WTC11 (cell line): ENCODE results near the gene ARVCF. TPM values are rescaled to one million over a fixed set of nuclear protein-coding genes. Genes with fewer than 3 reads are reported as not detected.

ENCODE experiments used
- ATAC-seq: fragments of 200-7000 bp; cut with Tn5 transposase; 2 replicates; pipeline ENCODE4 v1.10.0; 2021; ENCODE audit warnings: mild to moderate bottlenecking, moderate library complexity
- CTCF ChIA-PET: fragments of 300-600 bp; sonication (Branson Sonifier 250); formaldehyde crosslinking; loops from one replicate; lab custom pipeline; 2021; ENCODE audit warnings: antibody characterized with exemption; lab: Charles Lee
- POLR2A ChIA-PET: fragments of 350-600 bp; sonication (Branson Sonifier 250); formaldehyde crosslinking; loops from one replicate; lab custom pipeline; 2021; ENCODE audit warnings: antibody characterized with exemption; lab: Charles Lee
- DNase-seq: peaks from one replicate; pipeline ENCODE4 v3.0.0; 2021; ENCODE audit warnings: low spot score
- H3K27ac Mint-ChIP-seq: 2 replicates; pipeline ENCODE4 v1.8.0; 2021; ENCODE audit warnings: mixed read lengths
- H3K27me3 Mint-ChIP-seq: 2 replicates; pipeline ENCODE4 v1.8.0; 2021; ENCODE audit warnings: low read depth, mild to moderate bottlenecking, moderate library complexity, mixed read lengths
- H3K36me3 Mint-ChIP-seq: 2 replicates; pipeline ENCODE4 v1.8.0; 2021; ENCODE audit warnings: mixed read lengths
- H3K4me1 Mint-ChIP-seq: 2 replicates; pipeline ENCODE4 v1.8.0; 2022; ENCODE audit warnings: mixed read lengths
- H3K4me3 Mint-ChIP-seq: 2 replicates; pipeline ENCODE4 v1.8.0; 2021; ENCODE audit warnings: mild to moderate bottlenecking, moderate library complexity, mixed read lengths
- H3K9me3 Mint-ChIP-seq: 2 replicates; pipeline ENCODE4 v1.8.0; 2021; ENCODE audit warnings: mixed read lengths
- CBFB ChIP-seq: sonication (generic); formaldehyde crosslinking; IDR thresholded peaks from 2 replicates; pipeline ENCODE4 v1.8.1; 2022; ENCODE audit warnings: mild to moderate bottlenecking, low read depth, missing genetic modification reagents
- CREB1 ChIP-seq: sonication (generic); formaldehyde crosslinking; IDR thresholded peaks from 2 replicates; pipeline ENCODE4 v1.8.0; 2023; ENCODE audit warnings: mild to moderate bottlenecking, missing genetic modification reagents
- FOXJ3 ChIP-seq: sonication (generic); formaldehyde crosslinking; IDR thresholded peaks from 2 replicates; pipeline ENCODE4 v1.9.0; 2021; ENCODE audit warnings: missing genetic modification reagents, mild to moderate bottlenecking, borderline replicate concordance
- FOXK1 ChIP-seq: sonication (generic); formaldehyde crosslinking; IDR thresholded peaks from 2 replicates; pipeline ENCODE4 v1.8.0; 2022; ENCODE audit warnings: mild to moderate bottlenecking, moderate library complexity, missing genetic modification reagents
- GRHL2 ChIP-seq: fragments of 250-450 bp; sonication (Bioruptor Pico); IDR thresholded peaks from 2 replicates; pipeline ENCODE4 v1.8.0; 2022; ENCODE audit warnings: mild to moderate bottlenecking, moderate library complexity; ENCODE audit not compliant: insufficient replicate concordance, severe bottlenecking
- GTF2I ChIP-seq: fragments of 250-450 bp; sonication (Bioruptor Pico); conservative IDR thresholded peaks from 2 replicates; pipeline ENCODE4 v1.4.0; 2021; ENCODE audit warnings: mild to moderate bottlenecking
- NFE2L1 ChIP-seq: sonication (generic); formaldehyde crosslinking; IDR thresholded peaks from 2 replicates; pipeline ENCODE4 v1.8.1; 2023; ENCODE audit warnings: missing genetic modification reagents
- NFYB ChIP-seq: sonication (generic); formaldehyde crosslinking; conservative IDR thresholded peaks from 2 replicates; pipeline ENCODE4 v1.8.0; 2022; ENCODE audit warnings: low read depth, missing genetic modification reagents
- PRRX2 ChIP-seq: fragments of 250-450 bp; sonication (Bioruptor Pico); IDR thresholded peaks from 2 replicates; pipeline ENCODE4 v1.8.0; 2021; ENCODE audit warnings: mild to moderate bottlenecking
- SMAD4 ChIP-seq: sonication (generic); formaldehyde crosslinking; IDR thresholded peaks from 2 replicates; pipeline ENCODE4 v1.8.0; 2022; ENCODE audit warnings: mild to moderate bottlenecking, missing genetic modification reagents
- TP53 ChIP-seq: sonication (generic); formaldehyde crosslinking; IDR thresholded peaks from 2 replicates; pipeline ENCODE4 v1.8.1; 2023; ENCODE audit warnings: mild to moderate bottlenecking, missing genetic modification reagents
- ZNF121 ChIP-seq: sonication (generic); formaldehyde crosslinking; IDR thresholded peaks from 2 replicates; pipeline ENCODE4 v1.8.0; 2023; ENCODE audit warnings: missing genetic modification reagents
- ZNF671 ChIP-seq: fragments of 250-450 bp; sonication (Bioruptor Pico); IDR thresholded peaks from 2 replicates; pipeline ENCODE4 v1.8.0; 2021; ENCODE audit warnings: mild to moderate bottlenecking
- total RNA-seq: library from RNA; stranded (reverse); gene quantifications from 3 replicates; pipeline ENCODE4 v1.2.3, GENCODE V29; 2021
- TF ChIP-seq, protein P1 (sequence below): sonication (generic); formaldehyde crosslinking; IDR thresholded peaks from 2 replicates; pipeline ENCODE4 v1.8.0; 2023; ENCODE audit warnings: missing genetic modification reagents
- TF ChIP-seq, protein P2 (sequence below): sonication (generic); formaldehyde crosslinking; IDR thresholded peaks from 2 replicates; pipeline ENCODE4 v1.8.1; 2023; ENCODE audit warnings: mild to moderate bottlenecking, missing genetic modification reagents, moderate library complexity
- TF ChIP-seq, protein P3 (sequence below): fragments of 250-450 bp; sonication (Bioruptor Pico); IDR thresholded peaks from 2 replicates; pipeline ENCODE4 v1.9.0; 2021; ENCODE audit warnings: moderate library complexity, mild to moderate bottlenecking, inconsistent platforms, borderline replicate concordance
- TF ChIP-seq, protein P4 (sequence below): sonication (generic); formaldehyde crosslinking; IDR thresholded peaks from 2 replicates; pipeline ENCODE4 v1.8.0; 2022; ENCODE audit warnings: mild to moderate bottlenecking, missing genetic modification reagents
- TF ChIP-seq, protein P5 (sequence below): sonication (generic); formaldehyde crosslinking; conservative IDR thresholded peaks from 2 replicates; pipeline ENCODE4 v1.8.1; 2023; ENCODE audit warnings: mild to moderate bottlenecking, low read depth, missing genetic modification reagents, moderate library complexity
- TF ChIP-seq, protein P6 (sequence below): sonication (generic); formaldehyde crosslinking; IDR thresholded peaks from 2 replicates; pipeline ENCODE4 v1.8.0; 2022; ENCODE audit warnings: mild to moderate bottlenecking, missing genetic modification reagents
- TF ChIP-seq, protein P7 (sequence below): sonication (generic); formaldehyde crosslinking; IDR thresholded peaks from 2 replicates; pipeline ENCODE4 v1.8.1; 2023; ENCODE audit warnings: mild to moderate bottlenecking, missing genetic modification reagents

ARVCF gene
- total RNA-seq, 1 experiment from 2014 or later = 65.4 TPM

DNA sequence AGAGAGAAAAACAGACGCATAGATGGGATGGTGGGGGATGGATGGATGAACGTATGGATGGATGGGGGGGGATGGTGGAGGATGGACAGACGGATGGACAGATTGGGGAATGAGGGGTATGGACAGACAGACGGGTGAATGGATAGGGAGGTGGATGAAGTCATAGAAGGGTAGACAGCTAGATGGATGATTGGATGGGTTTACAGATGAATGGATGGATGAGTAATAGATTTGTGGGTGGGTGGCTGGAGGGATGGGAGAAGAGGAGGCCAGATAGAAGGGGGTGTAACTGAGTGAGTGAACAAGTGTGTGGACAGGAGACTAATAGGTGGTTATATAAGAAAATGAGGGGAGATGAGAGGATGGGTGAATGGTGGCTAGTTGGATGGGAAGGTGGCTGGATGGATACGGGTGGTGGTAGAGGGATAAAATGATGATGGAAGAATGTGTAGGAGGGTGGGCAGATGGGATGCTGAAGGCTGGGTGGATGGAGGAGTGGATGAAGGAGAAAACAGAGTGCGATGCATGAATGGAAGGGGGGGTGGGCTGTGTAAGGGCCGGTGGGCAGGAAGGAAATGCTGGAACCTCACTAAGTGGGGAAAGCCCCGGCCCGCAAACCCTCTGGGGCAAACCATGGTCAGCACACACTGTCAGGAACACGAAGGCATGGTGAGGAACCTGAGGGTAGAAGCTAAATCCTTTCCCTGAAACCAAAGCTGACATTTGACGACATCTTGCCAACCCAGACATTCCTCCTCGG, 21.6 kb downstream of the ARVCF start:
- DNase-seq = no peak
- CTCF ChIA-PET = no interaction called here
- H3K27ac Mint-ChIP-seq = no peak overlapping the region

DNA sequence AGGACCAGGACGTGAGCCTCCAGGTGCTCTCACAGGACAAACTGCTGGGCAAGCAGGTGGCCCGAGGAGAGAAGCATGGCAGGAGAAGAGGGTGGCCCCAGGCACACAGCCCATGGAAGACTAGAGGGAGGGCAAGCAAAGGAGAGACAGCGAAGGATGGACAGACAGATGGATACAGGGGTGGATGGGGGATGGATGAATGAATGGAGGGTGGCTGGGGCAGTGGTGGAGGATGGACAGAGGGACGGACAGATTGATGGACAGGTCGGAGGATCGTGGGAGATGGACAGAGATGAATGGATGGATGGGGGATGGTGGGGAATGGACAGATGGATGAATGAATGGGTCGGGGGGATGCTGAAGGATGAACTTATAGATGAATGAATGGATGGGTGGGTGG, 22.7 kb downstream of the ARVCF start:
- H3K4me3 Mint-ChIP-seq = no peak overlapping the region
- H3K27me3 Mint-ChIP-seq = no peaks in the 10 kb centered on the region
- ChIA-PET POLR2A (no interaction called here), CTCF (no interaction called here)
- ATAC-seq (no peak), DNase-seq (no peak)
- H3K9me3 Mint-ChIP-seq = no peaks in the 10 kb centered on the region
- H3K4me1 Mint-ChIP-seq = peaks cover 6% of the 10 kb centered on the region
- H3K36me3 Mint-ChIP-seq = no peaks in the 10 kb centered on the region
- no peak overlapping the region for H3K27ac Mint-ChIP-seq
- TF ChIP-seq NFE2L1 (CRISPR knock-in tag) (no peak), GTF2I (no peak), CREB1 (CRISPR knock-in tag) (no peak), FOXJ3 (CRISPR knock-in tag) (no peak), FOXK1 (no peak), SMAD4 (CRISPR knock-in tag) (no peak), ZNF671 (CRISPR knock-in tag) (no peak)
- TF ChIP-seq, protein P1, sequence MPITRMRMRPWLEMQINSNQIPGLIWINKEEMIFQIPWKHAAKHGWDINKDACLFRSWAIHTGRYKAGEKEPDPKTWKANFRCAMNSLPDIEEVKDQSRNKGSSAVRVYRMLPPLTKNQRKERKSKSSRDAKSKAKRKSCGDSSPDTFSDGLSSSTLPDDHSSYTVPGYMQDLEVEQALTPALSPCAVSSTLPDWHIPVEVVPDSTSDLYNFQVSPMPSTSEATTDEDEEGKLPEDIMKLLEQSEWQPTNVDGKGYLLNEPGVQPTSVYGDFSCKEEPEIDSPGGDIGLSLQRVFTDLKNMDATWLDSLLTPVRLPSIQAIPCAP (CRISPR knock-in tag) = no peak
- TF ChIP-seq, protein P2, sequence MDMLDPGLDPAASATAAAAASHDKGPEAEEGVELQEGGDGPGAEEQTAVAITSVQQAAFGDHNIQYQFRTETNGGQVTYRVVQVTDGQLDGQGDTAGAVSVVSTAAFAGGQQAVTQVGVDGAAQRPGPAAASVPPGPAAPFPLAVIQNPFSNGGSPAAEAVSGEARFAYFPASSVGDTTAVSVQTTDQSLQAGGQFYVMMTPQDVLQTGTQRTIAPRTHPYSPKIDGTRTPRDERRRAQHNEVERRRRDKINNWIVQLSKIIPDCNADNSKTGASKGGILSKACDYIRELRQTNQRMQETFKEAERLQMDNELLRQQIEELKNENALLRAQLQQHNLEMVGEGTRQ = no peak
- TF ChIP-seq, protein P3, sequence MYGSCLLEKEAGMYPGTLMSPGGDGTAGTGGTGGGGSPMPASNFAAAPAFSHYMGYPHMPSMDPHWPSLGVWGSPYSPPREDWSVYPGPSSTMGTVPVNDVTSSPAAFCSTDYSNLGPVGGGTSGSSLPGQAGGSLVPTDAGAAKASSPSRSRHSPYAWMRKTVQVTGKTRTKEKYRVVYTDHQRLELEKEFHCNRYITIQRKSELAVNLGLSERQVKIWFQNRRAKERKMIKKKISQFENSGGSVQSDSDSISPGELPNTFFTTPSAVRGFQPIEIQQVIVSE (CRISPR knock-in tag) = no peak

More for the DNA sequence above, 21.6 kb downstream of the ARVCF start:
- TF ChIP-seq, protein P4, sequence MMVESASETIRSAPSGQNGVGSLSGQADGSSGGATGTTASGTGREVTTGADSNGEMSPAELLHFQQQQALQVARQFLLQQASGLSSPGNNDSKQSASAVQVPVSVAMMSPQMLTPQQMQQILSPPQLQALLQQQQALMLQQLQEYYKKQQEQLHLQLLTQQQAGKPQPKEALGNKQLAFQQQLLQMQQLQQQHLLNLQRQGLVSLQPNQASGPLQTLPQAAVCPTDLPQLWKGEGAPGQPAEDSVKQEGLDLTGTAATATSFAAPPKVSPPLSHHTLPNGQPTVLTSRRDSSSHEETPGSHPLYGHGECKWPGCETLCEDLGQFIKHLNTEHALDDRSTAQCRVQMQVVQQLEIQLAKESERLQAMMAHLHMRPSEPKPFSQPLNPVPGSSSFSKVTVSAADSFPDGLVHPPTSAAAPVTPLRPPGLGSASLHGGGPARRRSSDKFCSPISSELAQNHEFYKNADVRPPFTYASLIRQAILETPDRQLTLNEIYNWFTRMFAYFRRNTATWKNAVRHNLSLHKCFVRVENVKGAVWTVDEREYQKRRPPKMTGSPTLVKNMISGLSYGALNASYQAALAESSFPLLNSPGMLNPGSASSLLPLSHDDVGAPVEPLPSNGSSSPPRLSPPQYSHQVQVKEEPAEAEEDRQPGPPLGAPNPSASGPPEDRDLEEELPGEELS (CRISPR knock-in tag) = no peak
- TF ChIP-seq, protein P5, sequence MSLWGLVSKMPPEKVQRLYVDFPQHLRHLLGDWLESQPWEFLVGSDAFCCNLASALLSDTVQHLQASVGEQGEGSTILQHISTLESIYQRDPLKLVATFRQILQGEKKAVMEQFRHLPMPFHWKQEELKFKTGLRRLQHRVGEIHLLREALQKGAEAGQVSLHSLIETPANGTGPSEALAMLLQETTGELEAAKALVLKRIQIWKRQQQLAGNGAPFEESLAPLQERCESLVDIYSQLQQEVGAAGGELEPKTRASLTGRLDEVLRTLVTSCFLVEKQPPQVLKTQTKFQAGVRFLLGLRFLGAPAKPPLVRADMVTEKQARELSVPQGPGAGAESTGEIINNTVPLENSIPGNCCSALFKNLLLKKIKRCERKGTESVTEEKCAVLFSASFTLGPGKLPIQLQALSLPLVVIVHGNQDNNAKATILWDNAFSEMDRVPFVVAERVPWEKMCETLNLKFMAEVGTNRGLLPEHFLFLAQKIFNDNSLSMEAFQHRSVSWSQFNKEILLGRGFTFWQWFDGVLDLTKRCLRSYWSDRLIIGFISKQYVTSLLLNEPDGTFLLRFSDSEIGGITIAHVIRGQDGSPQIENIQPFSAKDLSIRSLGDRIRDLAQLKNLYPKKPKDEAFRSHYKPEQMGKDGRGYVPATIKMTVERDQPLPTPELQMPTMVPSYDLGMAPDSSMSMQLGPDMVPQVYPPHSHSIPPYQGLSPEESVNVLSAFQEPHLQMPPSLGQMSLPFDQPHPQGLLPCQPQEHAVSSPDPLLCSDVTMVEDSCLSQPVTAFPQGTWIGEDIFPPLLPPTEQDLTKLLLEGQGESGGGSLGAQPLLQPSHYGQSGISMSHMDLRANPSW (CRISPR knock-in tag) = no peak
- TF ChIP-seq TP53 (no peak), ZNF671 (CRISPR knock-in tag) (no peak), PRRX2 (CRISPR knock-in tag) (no peak), CBFB (CRISPR knock-in tag) (no peak), GRHL2 (CRISPR knock-in tag) (no peak), ZNF121 (CRISPR knock-in tag) (no peak), NFYB (CRISPR knock-in tag) (no peak)
- TF ChIP-seq, protein P6, sequence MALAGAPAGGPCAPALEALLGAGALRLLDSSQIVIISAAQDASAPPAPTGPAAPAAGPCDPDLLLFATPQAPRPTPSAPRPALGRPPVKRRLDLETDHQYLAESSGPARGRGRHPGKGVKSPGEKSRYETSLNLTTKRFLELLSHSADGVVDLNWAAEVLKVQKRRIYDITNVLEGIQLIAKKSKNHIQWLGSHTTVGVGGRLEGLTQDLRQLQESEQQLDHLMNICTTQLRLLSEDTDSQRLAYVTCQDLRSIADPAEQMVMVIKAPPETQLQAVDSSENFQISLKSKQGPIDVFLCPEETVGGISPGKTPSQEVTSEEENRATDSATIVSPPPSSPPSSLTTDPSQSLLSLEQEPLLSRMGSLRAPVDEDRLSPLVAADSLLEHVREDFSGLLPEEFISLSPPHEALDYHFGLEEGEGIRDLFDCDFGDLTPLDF = no peak
- TF ChIP-seq, protein P7, sequence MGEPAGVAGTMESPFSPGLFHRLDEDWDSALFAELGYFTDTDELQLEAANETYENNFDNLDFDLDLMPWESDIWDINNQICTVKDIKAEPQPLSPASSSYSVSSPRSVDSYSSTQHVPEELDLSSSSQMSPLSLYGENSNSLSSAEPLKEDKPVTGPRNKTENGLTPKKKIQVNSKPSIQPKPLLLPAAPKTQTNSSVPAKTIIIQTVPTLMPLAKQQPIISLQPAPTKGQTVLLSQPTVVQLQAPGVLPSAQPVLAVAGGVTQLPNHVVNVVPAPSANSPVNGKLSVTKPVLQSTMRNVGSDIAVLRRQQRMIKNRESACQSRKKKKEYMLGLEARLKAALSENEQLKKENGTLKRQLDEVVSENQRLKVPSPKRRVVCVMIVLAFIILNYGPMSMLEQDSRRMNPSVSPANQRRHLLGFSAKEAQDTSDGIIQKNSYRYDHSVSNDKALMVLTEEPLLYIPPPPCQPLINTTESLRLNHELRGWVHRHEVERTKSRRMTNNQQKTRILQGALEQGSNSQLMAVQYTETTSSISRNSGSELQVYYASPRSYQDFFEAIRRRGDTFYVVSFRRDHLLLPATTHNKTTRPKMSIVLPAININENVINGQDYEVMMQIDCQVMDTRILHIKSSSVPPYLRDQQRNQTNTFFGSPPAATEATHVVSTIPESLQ (CRISPR knock-in tag) = no peak
- no peak for ATAC-seq
- POLR2A ChIA-PET = no interaction called here
- Mint-ChIP-seq H3K4me1 (peaks cover 15% of the 10 kb centered on the region), H3K27me3 (no peaks in the 10 kb centered on the region), H3K36me3 (no peaks in the 10 kb centered on the region), H3K9me3 (no peaks in the 10 kb centered on the region), H3K4me3 (no peak overlapping the region)
